IMR-90 (cell line): ENCODE measurements around the gene SMC1B. TPM values are rescaled to one million over a fixed set of nuclear protein-coding genes. Genes with fewer than 3 reads are reported as not detected.

Experiments
- ATAC-seq: fragments of 200-7000 bp; cut with Tn5 transposase; 2 replicates; pipeline ENCODE4 v1.9.1; 2020; ENCODE audit warnings: low read depth, mild to moderate bottlenecking, moderate library complexity
- BruUV-seq: library from RNA; stranded (reverse); fragments of 400-500 nt; replicated peaks from 2 replicates; lab custom pipeline; 2021; lab: Mats Ljungman, UMichigan
- CTCF ChIA-PET: fragments of 300-600 bp; formaldehyde crosslinking; extraction: SDS; loops from one replicate; lab custom pipeline; 2021; ENCODE audit warnings: antibody characterized with exemption; lab: Yijun Ruan, JAX
- POLR2A ChIA-PET: fragments of 300-600 bp; sonication (Branson Sonifier 250); formaldehyde crosslinking; loops from one replicate; lab custom pipeline; 2022; ENCODE audit warnings: antibody characterized with exemption; ENCODE audit not compliant: unreplicated experiment; lab: Charles Lee
- DNase-seq: peaks from one replicate; pipeline ENCODE4 v3.0.0; 2013
- H2AFZ ChIP-seq: replicated peaks from 2 replicates; pipeline ENCODE3; 2013; ENCODE audit warnings: low read length, mild to moderate bottlenecking; ENCODE audit not compliant: poor library complexity
- H2AK5ac ChIP-seq: 2 replicates; pipeline ENCODE4 v1.6.1; 2013; ENCODE audit warnings: low read depth, low read length, inconsistent platforms
- H2AK9ac ChIP-seq: replicated peaks from 2 replicates; pipeline ENCODE3; 2013; ENCODE audit warnings: mild to moderate bottlenecking, low read depth, low read length, moderate library complexity; ENCODE audit not compliant: poor library complexity
- H2BK120ac ChIP-seq: 2 replicates; pipeline ENCODE4 v1.6.1; 2013; ENCODE audit warnings: low read depth, low read length, inconsistent platforms
- H2BK15ac ChIP-seq: 3 replicates; pipeline ENCODE4 v1.6.1; 2013; ENCODE audit warnings: low read depth, low read length, inconsistent platforms
- H2BK20ac ChIP-seq: 2 replicates; pipeline ENCODE4 v1.6.1; 2013; ENCODE audit warnings: low read depth, mild to moderate bottlenecking, inconsistent platforms, low read length, moderate library complexity
- H2BK5ac ChIP-seq: 2 replicates; pipeline ENCODE4 v1.6.1; 2013; ENCODE audit warnings: mild to moderate bottlenecking, low read depth, low read length, inconsistent platforms; ENCODE audit not compliant: poor library complexity, severe bottlenecking
- H3K14ac ChIP-seq: replicated peaks from 2 replicates; pipeline ENCODE4 v1.6.1; 2013; ENCODE audit warnings: low read depth, low read length, inconsistent platforms
- H3K18ac ChIP-seq: 2 replicates; pipeline ENCODE4 v1.6.1; 2013; ENCODE audit warnings: low read depth, low read length, control low read depth
- H3K23ac ChIP-seq: 2 replicates; pipeline ENCODE4 v1.6.1; 2013; ENCODE audit warnings: low read depth, low read length, inconsistent platforms
- H3K27ac ChIP-seq: 2 replicates; pipeline ENCODE4 v1.5.1; 2013; ENCODE audit warnings: mild to moderate bottlenecking, control low read depth, low read length; ENCODE audit not compliant: insufficient read depth
- H3K27me3 ChIP-seq: 2 replicates; pipeline ENCODE4 v1.6.1; 2013; ENCODE audit warnings: low read length; ENCODE audit not compliant: control insufficient read depth, insufficient read depth
- H3K36me3 ChIP-seq: 2 replicates; pipeline ENCODE4 v1.6.1; 2013; ENCODE audit warnings: low read length, mixed read lengths; ENCODE audit not compliant: control insufficient read depth, insufficient read depth
- H3K4ac ChIP-seq: 2 replicates; pipeline ENCODE4 v1.6.1; 2013; ENCODE audit warnings: low read depth, low read length, inconsistent platforms
- H3K4me1 ChIP-seq: 2 replicates; pipeline ENCODE4 v1.6.1; 2013; ENCODE audit warnings: low read length, mixed read lengths; ENCODE audit not compliant: control insufficient read depth, insufficient read depth
- H3K4me2 ChIP-seq: 2 replicates; pipeline ENCODE4 v1.6.1; 2013; ENCODE audit warnings: low read depth, mild to moderate bottlenecking, control low read depth, low read length, moderate library complexity
- H3K4me3 ChIP-seq: 2 replicates; pipeline ENCODE4 v1.5.1; 2013; ENCODE audit warnings: low read depth, mild to moderate bottlenecking, control low read depth, low read length, moderate library complexity; ENCODE audit not compliant: insufficient read depth
- H3K56ac ChIP-seq: 2 replicates; pipeline ENCODE4 v1.6.1; 2013; ENCODE audit warnings: low read length, inconsistent platforms; ENCODE audit not compliant: insufficient read depth; ENCODE audit errors: extremely low read depth
- H3K79me1 ChIP-seq, 2 experiments: 2 replicates each; pipeline ENCODE4 v1.6.1; 2013; ENCODE audit warnings: low read length in 2 of 2, inconsistent platforms in 1 of 2, low read depth in 1 of 2
- H3K9ac ChIP-seq: 2 replicates; pipeline ENCODE4 v1.6.1; 2013; ENCODE audit warnings: low read depth, low read length, control low read depth
- H3K9me1 ChIP-seq: 2 replicates; pipeline ENCODE4 v1.6.1; 2013; ENCODE audit warnings: low read length, inconsistent platforms; ENCODE audit not compliant: insufficient read depth
- H3K9me3 ChIP-seq: 2 replicates; pipeline ENCODE4 v1.6.1; 2013; ENCODE audit warnings: low read length; ENCODE audit not compliant: control insufficient read depth, insufficient read depth
- H4K20me1 ChIP-seq: 2 replicates; pipeline ENCODE4 v1.6.1; 2013; ENCODE audit warnings: low read length, inconsistent platforms; ENCODE audit not compliant: insufficient read depth
- H4K5ac ChIP-seq: 2 replicates; pipeline ENCODE4 v1.6.1; 2013; ENCODE audit warnings: mild to moderate bottlenecking, low read depth, low read length, control low read depth
- H4K8ac ChIP-seq, 2 experiments: 2 replicates each; pipeline ENCODE4 v1.6.1; 2013; ENCODE audit warnings: low read depth in 2 of 2, low read length in 2 of 2, control low read depth in 1 of 2, inconsistent platforms in 1 of 2
- H4K91ac ChIP-seq: 2 replicates; pipeline ENCODE4 v1.6.1; 2013; ENCODE audit warnings: low read depth, low read length, inconsistent platforms; ENCODE audit not compliant: insufficient read depth
- CEBPB ChIP-seq: IDR thresholded peaks from 2 replicates; pipeline ENCODE4 v1.6.1; 2012; ENCODE audit warnings: low read depth, low read length, improper control_type of control experiment
- CTCF ChIP-seq: conservative IDR thresholded peaks from 2 replicates; pipeline ENCODE4 v1.5.1; 2012; ENCODE audit warnings: mild to moderate bottlenecking, low read depth, low read length, improper control_type of control experiment
- RAD21 ChIP-seq: IDR thresholded peaks from 2 replicates; pipeline ENCODE4 v1.6.1; 2012; ENCODE audit warnings: low read length, improper control_type of control experiment
- WGBS, 2 experiments: methylation state at CpG; one replicate each; pipeline versions ENCODE4 v1.1.5 to v1.1.7; 2013; ENCODE audit warnings: missing lambda C conversion rate in 2 of 2; ENCODE audit not compliant: insufficient read length in 1 of 2; ENCODE audit errors: extremely low coverage in 2 of 2; 5-methylcytosine and 5-hydroxymethylcytosine counted together
- dilution Hi-C: fragments of 300-500 bp; cut with HindIII; formaldehyde crosslinking; loops from one replicate; pipeline ENCODE4 v1.14.3; 2018; ENCODE audit warnings: low sequenced_read_pairs; ENCODE audit not compliant: unreplicated experiment
- in situ Hi-C: fragments of 300-500 bp; cut with MboI; formaldehyde crosslinking; loops from 3 replicates; pipeline ENCODE4 v1.14.3; 2019; ENCODE audit warnings: low sequenced_read_pairs, inconsistent platforms, mixed read lengths
- intact Hi-C: fragments of 100-400 bp; cut with micrococcal nuclease; formaldehyde crosslinking; loops from 2 replicates; pipeline ENCODE4 v1.10.0; 2022
- polyA plus RNA-seq, 3 experiments: library from polyadenylated mRNA; depleted of rRNA; stranded (reverse); fragments of >200 nt; gene quantifications; 2 replicates each; pipeline ENCODE4 v1.2.3, GENCODE V29; 2012; ENCODE audit warnings: low replicate concordance in 1 of 3
- total RNA-seq: library from RNA; depleted of rRNA; stranded (reverse); fragments of >200 nt; gene quantifications from 2 replicates; pipeline ENCODE4 v1.2.3, GENCODE V29; 2012

The SMC1B gene
- total and polyA plus RNA-seq, 2 of the 4 experiments (the other 2 are of a cell fraction): not detected

DNA sequence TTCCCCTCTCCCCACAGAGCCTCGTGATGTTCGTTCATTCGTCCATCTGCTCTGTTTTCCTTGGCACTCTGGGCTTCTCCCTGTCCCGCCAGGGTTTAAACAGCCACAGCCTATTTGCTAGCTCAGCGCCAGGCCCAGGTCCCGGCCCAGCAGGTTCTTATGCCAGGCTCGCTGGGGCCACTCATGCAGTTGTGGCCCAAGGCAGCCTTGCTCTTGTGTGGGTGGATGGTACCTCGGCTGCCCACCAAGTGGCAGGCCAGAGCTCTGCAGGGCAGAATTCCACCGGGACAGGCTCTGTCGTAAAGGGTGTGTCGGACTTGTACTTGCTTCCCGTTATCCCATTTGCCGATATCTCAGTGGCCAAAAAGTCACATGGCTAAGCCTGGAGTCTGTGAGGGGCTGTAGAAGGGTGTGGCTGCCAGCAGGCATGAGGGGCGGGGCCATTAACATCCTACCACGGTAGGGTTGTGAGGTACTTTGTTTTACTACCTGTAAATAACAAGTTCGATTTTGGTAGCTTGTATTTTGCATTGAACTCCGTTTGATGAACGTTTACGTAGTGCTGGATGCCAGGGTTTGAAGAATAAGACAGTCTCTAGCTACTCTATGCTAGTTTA is 95.7 kb downstream of the SMC1B start:
- Histone ChIP-seq H3K4me1 (peaks cover 22% of the 10 kb centered on the region), H4K20me1 (peaks cover 22% of the 10 kb centered on the region; the same call in 1 of the 2 replicates), H3K4me2 (peak overlapping the region; percentile 89), H3K36me3 (peaks cover 3% of the 10 kb centered on the region), H2AFZ (peak overlapping the region; percentile 10), H3K9me3 (no peaks in the 10 kb centered on the region), H2AK5ac (peak overlapping the region; percentile 62), H3K4ac (peak overlapping the region; percentile 51), H2BK20ac (peak overlapping the region; percentile 10; the same call in 1 of the 2 replicates), H3K27ac (peak overlapping the region; percentile 75), H3K56ac (peak overlapping the region; percentile 36; the same call in 1 of the 2 replicates), H4K8ac (peak overlapping the region; percentile 45 to 75; a peak in 2 of 4 replicates), H3K9me1 (peaks cover 22% of the 10 kb centered on the region), H2BK15ac (peak overlapping the region; percentile 43; the same call in 1 of the 3 replicates), H2AK9ac (peak overlapping the region; percentile 33), H2BK120ac (peak overlapping the region; percentile 50; the same call in 1 of the 2 replicates), H3K27me3 (no peaks in the 10 kb centered on the region), H3K23ac (no peak overlapping the region), H3K79me1 (peaks cover 26 to 78% of the 10 kb centered on the region in 2 experiments), H3K9ac (peak overlapping the region; percentile 24), H3K4me3 (no peak overlapping the region), H3K14ac (0 out of 2 replicates have a peak overlapping the region, but pooled peaks have one; percentile 10), H4K91ac (peak overlapping the region; percentile 47), H3K18ac (peak overlapping the region; percentile 11; the same call in 1 of the 2 replicates), H2BK5ac (peak overlapping the region; percentile 17), H4K5ac (peak overlapping the region; percentile 32)
- peak; percentile 46 for ATAC-seq
- BruUV-seq: no TSS peak
- 61% methylated on average over 7 of the region's 19 CpGs; no CpG with 5 or more reads in 1 of the 2 experiments for WGBS, 2 experiments
- TF ChIP-seq CTCF (peak; percentile 23; the same call in 1 of the 2 replicates), RAD21 (peak; percentile 36; the same call in 1 of the 2 replicates), CEBPB (no peak)
- dilution Hi-C loops (no loop called here), in situ Hi-C loops (no loop called here), intact Hi-C loops (loop anchor here (1.0 kb wide), 2 partner anchors 118 to 236 kb away; no protein-coding TSS in a partner anchor)
- CTCF ChIA-PET: interaction anchor here (0.6 to 1.4 kb wide), 2 partner anchors 17 to 322 kb away, joined by 3 read pairs; no protein-coding TSS in a partner anchor
- POLR2A ChIA-PET: interaction anchor here (1.0 kb wide), 1 partner anchor 10 kb away, joined by 3 read pairs; no protein-coding TSS in a partner anchor
- DNase-seq: peak; percentile 37
